Hepatocyte (in vitro differentiated cells): ENCODE results near the gene DCAF12. TPM values are rescaled to one million over a fixed set of nuclear protein-coding genes. Genes with fewer than 3 reads are reported as not detected.
"Not testable (repeated sequence)": the region's sequence is repeated elsewhere in the genome, so short reads cannot be mapped to it uniquely, and the experiment has no call there.

Source experiments
- DNase-seq: peaks from one replicate; pipeline ENCODE4 v3.0.0-alpha.2; 2016; ENCODE audit warnings: low spot score
- H2AFZ ChIP-seq: fragments of 200-600 bp; sonication (generic); 2 replicates; pipeline ENCODE4 v1.6.0; 2016; ENCODE audit warnings: antibody characterized with exemption, mild to moderate bottlenecking
- H3K27ac ChIP-seq: fragments of 200-600 bp; sonication (generic); 2 replicates; pipeline ENCODE4 v1.5.1; 2016; ENCODE audit warnings: mild to moderate bottlenecking
- H3K27me3 ChIP-seq: fragments of 200-600 bp; sonication (generic); 2 replicates; pipeline ENCODE4 v1.6.1; 2016
- H3K36me3 ChIP-seq: fragments of 200-600 bp; sonication (generic); replicated peaks from 2 replicates; pipeline ENCODE4 v1.5.1; 2016; ENCODE audit warnings: low read depth; ENCODE audit not compliant: insufficient read depth
- H3K4me1 ChIP-seq: fragments of 200-600 bp; sonication (generic); 2 replicates; pipeline ENCODE4 v1.5.1; 2016; ENCODE audit warnings: mild to moderate bottlenecking, moderate library complexity; ENCODE audit not compliant: insufficient read depth
- H3K4me2 ChIP-seq: fragments of 200-600 bp; sonication (generic); 2 replicates; pipeline ENCODE4 v1.6.0; 2016
- H3K4me3 ChIP-seq: fragments of 200-600 bp; sonication (generic); 2 replicates; pipeline ENCODE4 v1.5.1; 2016; ENCODE audit warnings: mild to moderate bottlenecking
- H3K79me2 ChIP-seq: fragments of 200-600 bp; sonication (generic); 2 replicates; pipeline ENCODE4 v1.6.0; 2017; ENCODE audit warnings: mild to moderate bottlenecking
- H3K9me2 ChIP-seq: fragments of 200-600 bp; sonication (generic); replicated peaks from 2 replicates; pipeline ENCODE4 v1.6.0; 2017; ENCODE audit warnings: mild to moderate bottlenecking; ENCODE audit not compliant: insufficient read depth
- H3K9me3 ChIP-seq: fragments of 200-600 bp; sonication (generic); 2 replicates; pipeline ENCODE4 v1.5.1; 2016; ENCODE audit warnings: low read depth, mild to moderate bottlenecking
- H4K20me1 ChIP-seq: fragments of 200-600 bp; sonication (generic); 2 replicates; pipeline ENCODE4 v1.6.0; 2016; ENCODE audit warnings: mild to moderate bottlenecking; ENCODE audit not compliant: insufficient read depth, poor library complexity, severe bottlenecking
- EZH2 ChIP-seq: fragments of 200-600 bp; sonication (generic); IDR thresholded peaks from 2 replicates; pipeline ENCODE4 v1.6.1; 2016; ENCODE audit warnings: antibody characterized with exemption, mild to moderate bottlenecking, borderline replicate concordance
- EZH2phosphoT487 ChIP-seq: fragments of 200-600 bp; sonication (generic); IDR thresholded peaks from one replicate; pipeline ENCODE4 v1.6.1; 2018; ENCODE audit warnings: antibody characterized with exemption, mild to moderate bottlenecking, low read depth, moderate library complexity; ENCODE audit not compliant: unreplicated experiment, severe bottlenecking
- WGBS: methylation state at CpG from one replicate; pipeline ENCODE4 v1.1.6; 2016; ENCODE audit warnings: low lambda C conversion rate; ENCODE audit errors: missing lambda C conversion rate; 5-methylcytosine and 5-hydroxymethylcytosine counted together
- polyA plus RNA-seq: library from polyadenylated mRNA; unstranded; fragments of >200 nt; fragmentation: Nextera tagmentation; extraction: Ambion mirVana; gene quantifications from 2 replicates; pipeline ENCODE4 v1.2.1, GENCODE V29; 2016
- total RNA-seq: library from RNA; depleted of rRNA; stranded (reverse); fragments of >200 nt; gene quantifications from 2 replicates; pipeline ENCODE4 v1.2.3, GENCODE V29; 2014
- TF ChIP-seq, protein P1 (sequence below): fragments of 200-600 bp; sonication (generic); IDR thresholded peaks from 2 replicates; pipeline ENCODE4 v1.5.1; 2016; ENCODE audit warnings: antibody characterized with exemption, mild to moderate bottlenecking; ENCODE audit not compliant: poor library complexity

The DCAF12 gene
- total and polyA plus RNA-seq, 2 experiments from 2014 or later, result 23.9 to 43.3 TPM

GRCh38 chr9:34139477-34140146 is 13.1 kb upstream of the DCAF12 start:
- no peak for TF ChIP-seq EZH2
- TF ChIP-seq, protein P1, sequence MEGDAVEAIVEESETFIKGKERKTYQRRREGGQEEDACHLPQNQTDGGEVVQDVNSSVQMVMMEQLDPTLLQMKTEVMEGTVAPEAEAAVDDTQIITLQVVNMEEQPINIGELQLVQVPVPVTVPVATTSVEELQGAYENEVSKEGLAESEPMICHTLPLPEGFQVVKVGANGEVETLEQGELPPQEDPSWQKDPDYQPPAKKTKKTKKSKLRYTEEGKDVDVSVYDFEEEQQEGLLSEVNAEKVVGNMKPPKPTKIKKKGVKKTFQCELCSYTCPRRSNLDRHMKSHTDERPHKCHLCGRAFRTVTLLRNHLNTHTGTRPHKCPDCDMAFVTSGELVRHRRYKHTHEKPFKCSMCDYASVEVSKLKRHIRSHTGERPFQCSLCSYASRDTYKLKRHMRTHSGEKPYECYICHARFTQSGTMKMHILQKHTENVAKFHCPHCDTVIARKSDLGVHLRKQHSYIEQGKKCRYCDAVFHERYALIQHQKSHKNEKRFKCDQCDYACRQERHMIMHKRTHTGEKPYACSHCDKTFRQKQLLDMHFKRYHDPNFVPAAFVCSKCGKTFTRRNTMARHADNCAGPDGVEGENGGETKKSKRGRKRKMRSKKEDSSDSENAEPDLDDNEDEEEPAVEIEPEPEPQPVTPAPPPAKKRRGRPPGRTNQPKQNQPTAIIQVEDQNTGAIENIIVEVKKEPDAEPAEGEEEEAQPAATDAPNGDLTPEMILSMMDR, result peak; percentile 40
- Histone ChIP-seq H3K4me2 (no peak overlapping the region), H4K20me1 (no peaks in the 10 kb centered on the region), H3K27ac (no peak overlapping the region), H3K9me2 (no peaks in the 10 kb centered on the region), H3K9me3 (no peaks in the 10 kb centered on the region), H3K27me3 (no peaks in the 10 kb centered on the region), H3K4me1 (no peaks in the 10 kb centered on the region), H3K79me2 (no peaks in the 10 kb centered on the region), H3K36me3 (no peaks in the 10 kb centered on the region), H2AFZ (no peak overlapping the region), H3K4me3 (no peak overlapping the region)
- WGBS, result 91% methylated on average over 5 of the region's 5 CpGs
- peak; percentile 74 for DNase-seq

DNA sequence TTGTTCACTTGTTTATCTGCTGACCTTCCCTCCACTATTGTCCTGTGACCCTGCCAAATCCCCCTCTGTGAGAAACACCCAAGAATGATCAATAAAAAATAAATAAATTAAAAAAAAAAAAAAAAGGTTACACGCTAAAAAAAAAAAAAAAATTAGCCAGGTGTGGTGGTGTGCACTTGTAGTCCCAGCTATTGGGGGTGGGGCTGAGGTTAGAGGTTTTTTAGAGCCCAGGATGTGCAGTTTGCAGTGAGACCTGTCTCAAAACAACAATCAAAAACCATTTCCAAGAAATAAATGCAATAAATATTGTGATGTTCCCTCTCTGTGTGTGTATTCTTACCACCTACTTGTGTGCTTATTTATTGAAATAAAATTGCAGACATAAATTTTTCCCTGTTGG is 12.1 kb upstream of the DCAF12 start:
- not testable (repeated sequence) for H3K27ac ChIP-seq, H3K9me2 ChIP-seq, H4K20me1 ChIP-seq, H3K27me3 ChIP-seq, H3K9me3 ChIP-seq, H3K36me3 ChIP-seq, H3K4me1 ChIP-seq, H2AFZ ChIP-seq, DNase-seq, H3K4me2 ChIP-seq, H3K4me3 ChIP-seq, H3K79me2 ChIP-seq
- WGBS, result 86% methylated on average over 1 of the region's 1 CpG

- 98% methylated on average over 27 of the region's 30 CpGs for WGBS
- Histone ChIP-seq H3K9me3 (no peaks in the 10 kb centered on the region), H2AFZ (no peak overlapping the region), H3K4me1 (no peaks in the 10 kb centered on the region), H3K4me3 (no peak overlapping the region), H4K20me1 (no peaks in the 10 kb centered on the region), H3K36me3 (no peaks in the 10 kb centered on the region), H3K27ac (no peak overlapping the region), H3K79me2 (no peaks in the 10 kb centered on the region), H3K27me3 (no peaks in the 10 kb centered on the region), H3K9me2 (no peaks in the 10 kb centered on the region), H3K4me2 (no peak overlapping the region)
- no peak for DNase-seq
- TF ChIP-seq, protein P1, result no peak
- TF ChIP-seq EZH2, result no peak
- TF ChIP-seq EZH2phosphoT487, result no peak
Measured at GRCh38 chr9:34134521-34134920, 8.0 kb upstream of the DCAF12 start.

- DNase-seq, result no peak
- H3K4me1 ChIP-seq, result no peaks in the 10 kb centered on the region
- H4K20me1 ChIP-seq, result no peaks in the 10 kb centered on the region
- no peaks in the 10 kb centered on the region for H3K27me3 ChIP-seq
- no peaks in the 10 kb centered on the region for H3K36me3 ChIP-seq
- no peak overlapping the region for H3K4me2 ChIP-seq
- 90% methylated on average over 16 of the region's 16 CpGs for WGBS
- no peaks in the 10 kb centered on the region for H3K79me2 ChIP-seq
- no peaks in the 10 kb centered on the region for H3K9me3 ChIP-seq
- TF ChIP-seq, protein P1, result no peak
- no peak overlapping the region for H3K4me3 ChIP-seq
- H2AFZ ChIP-seq, result no peak overlapping the region
- no peak overlapping the region for H3K27ac ChIP-seq
- no peaks in the 10 kb centered on the region for H3K9me2 ChIP-seq
Measured at GRCh38 chr9:34133436-34133949, 7.0 kb upstream of the DCAF12 start.
